NAMALWA (cell line): Measurements from ENCODE around the gene EFCAB9.
"Not testable (repeated sequence)": the region's sequence is repeated elsewhere in the genome, so short reads cannot be mapped to it uniquely, and the experiment has no call there.

Source experiments
- DNase-seq: peaks from one replicate; pipeline ENCODE4 v3.0.0-alpha.2; 2015; ENCODE audit warnings: low spot score

EFCAB9 gene

GRCh38 chr5:172188893-172189692, 4.9 kb upstream of the EFCAB9 start:
- DNase-seq, result no peak

- no peak for DNase-seq
These were observed 4.2 kb upstream of the EFCAB9 start for GRCh38 chr5:172189693-172190296.

GRCh38 chr5:172194985-172195774, 1.2 kb downstream of the EFCAB9 start:
- no peak for DNase-seq

- DNase-seq, result not testable (repeated sequence)
These were observed 3.8 kb downstream of the EFCAB9 start for GRCh38 chr5:172197775-172198174.

- no peak for DNase-seq
These were observed 5.5 kb downstream of the EFCAB9 start for GRCh38 chr5:172199446-172199845.

- no peak for DNase-seq
These were observed 6.5 kb downstream of the EFCAB9 start for GRCh38 chr5:172200476-172200875.

- DNase-seq, result not testable (repeated sequence)
These were observed 12.0 kb downstream of the EFCAB9 start for GRCh38 chr5:172205984-172206383.

GRCh38 chr5:172207511-172207910, 13.5 kb downstream of the EFCAB9 start:
- no peak for DNase-seq

- DNase-seq, result no peak
These were observed 15.7 kb downstream of the EFCAB9 start for GRCh38 chr5:172209714-172210113.

GRCh38 chr5:172211676-172212075, 17.7 kb downstream of the EFCAB9 start:
- no peak for DNase-seq

GRCh38 chr5:172213126-172213525, 19.2 kb downstream of the EFCAB9 start:
- no peak for DNase-seq

GRCh38 chr5:172216345-172216744, 22.4 kb downstream of the EFCAB9 start:
- no peak for DNase-seq

GRCh38 chr5:172219296-172219695, 25.3 kb downstream of the EFCAB9 start:
- no peak for DNase-seq

- no peak for DNase-seq
These were observed 30.2 kb downstream of the EFCAB9 start for GRCh38 chr5:172223901-172224873.

GRCh38 chr5:172224996-172225395, 31.0 kb downstream of the EFCAB9 start:
- no peak for DNase-seq

- no peak for DNase-seq
These were observed 35.9 kb downstream of the EFCAB9 start for GRCh38 chr5:172229904-172230303.

- no peak for DNase-seq
These were observed 40.1 kb downstream of the EFCAB9 start for GRCh38 chr5:172234031-172234430.

- DNase-seq, result no peak
These were observed 41.3 kb downstream of the EFCAB9 start for GRCh38 chr5:172235132-172235780.

GRCh38 chr5:172235827-172236736, 42.1 kb downstream of the EFCAB9 start:
- DNase-seq, result no peak

- DNase-seq, result no peak
These were observed 44.4 kb downstream of the EFCAB9 start for GRCh38 chr5:172238334-172238733.
